Measurements from ENCODE around the gene PAK1.

The PAK1 gene

DNA sequence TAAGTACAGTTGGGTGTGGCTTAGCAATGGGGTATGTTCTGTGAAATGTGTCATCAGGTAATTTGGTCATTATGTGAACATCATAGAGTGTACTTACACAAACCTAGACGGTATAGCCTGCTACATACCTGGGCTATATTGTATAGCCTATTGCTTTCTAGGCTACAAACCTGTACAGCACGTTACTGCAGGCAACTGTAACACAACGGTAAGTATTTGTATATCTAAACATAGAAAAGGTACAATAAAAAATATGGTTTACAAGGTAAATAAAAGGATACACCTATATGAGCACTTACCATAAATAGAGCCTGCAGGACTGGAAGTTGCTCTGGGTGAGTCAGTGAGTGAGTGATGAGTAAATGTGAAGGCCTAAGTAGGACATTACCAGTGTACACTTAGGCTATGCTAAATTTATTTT is 99.3 kb downstream of the PAK1 start:
- TF ChIP-seq CTCF (IDR thresholded peaks at IDR 0.05; ENCODE audit: low read depth, low read length, missing control alignments), result no peak
- DNase-seq (ENCODE audit: extremely low read depth, low read depth), result no peak
- no peak overlapping the region for H3K4me3 ChIP-seq (replicated peaks; ENCODE audit: low read depth, low read length)

DNA sequence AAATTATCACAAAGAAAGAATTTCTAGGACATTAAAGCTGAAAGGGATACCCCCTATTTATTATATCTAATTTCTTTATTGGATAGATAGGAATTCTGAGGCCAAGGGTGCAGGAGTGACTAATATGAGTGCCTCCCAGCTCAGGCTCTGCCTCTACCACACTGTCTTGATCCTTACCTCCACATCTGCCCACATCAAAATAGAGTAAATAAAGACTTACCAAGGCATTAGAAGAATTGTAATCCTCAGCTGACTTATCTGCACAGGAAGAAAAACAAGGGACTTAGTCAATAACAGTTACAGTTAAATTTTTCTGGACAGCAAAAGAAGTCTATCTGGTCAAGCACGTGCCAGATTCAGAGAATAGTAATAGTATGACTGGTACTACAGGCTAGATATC is 99.8 kb downstream of the PAK1 start:
- no peak for DNase-seq (ENCODE audit: extremely low read depth, low read depth)
- H3K4me3 ChIP-seq (replicated peaks; ENCODE audit: low read depth, low read length), result no peak overlapping the region
- TF ChIP-seq CTCF (IDR thresholded peaks at IDR 0.05; ENCODE audit: low read depth, low read length, missing control alignments), result no peak

DNA sequence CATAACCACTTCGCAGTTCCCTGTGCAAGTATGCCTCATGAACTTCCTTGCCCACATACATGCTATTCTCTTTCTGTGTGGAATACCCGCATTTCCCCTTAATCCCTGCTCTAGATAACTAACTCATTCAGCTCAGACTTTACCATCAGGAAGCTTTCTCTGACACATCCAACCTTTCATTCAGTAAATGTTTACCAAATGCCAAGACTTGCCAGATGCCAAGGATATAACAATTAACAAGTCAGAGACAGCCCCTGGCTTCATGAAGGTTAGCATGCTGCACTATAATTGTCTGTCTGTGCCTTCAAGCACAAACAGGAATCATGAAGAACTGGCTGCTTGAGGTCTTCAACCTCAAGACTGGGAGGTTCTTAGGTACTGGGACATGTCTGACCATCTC is 101.2 kb downstream of the PAK1 start:
- no peak for TF ChIP-seq CTCF (IDR thresholded peaks at IDR 0.05; ENCODE audit: low read depth, low read length, missing control alignments)
- DNase-seq (ENCODE audit: extremely low read depth, low read depth), result no peak
- no peak overlapping the region for H3K4me3 ChIP-seq (replicated peaks; ENCODE audit: low read depth, low read length)

DNA sequence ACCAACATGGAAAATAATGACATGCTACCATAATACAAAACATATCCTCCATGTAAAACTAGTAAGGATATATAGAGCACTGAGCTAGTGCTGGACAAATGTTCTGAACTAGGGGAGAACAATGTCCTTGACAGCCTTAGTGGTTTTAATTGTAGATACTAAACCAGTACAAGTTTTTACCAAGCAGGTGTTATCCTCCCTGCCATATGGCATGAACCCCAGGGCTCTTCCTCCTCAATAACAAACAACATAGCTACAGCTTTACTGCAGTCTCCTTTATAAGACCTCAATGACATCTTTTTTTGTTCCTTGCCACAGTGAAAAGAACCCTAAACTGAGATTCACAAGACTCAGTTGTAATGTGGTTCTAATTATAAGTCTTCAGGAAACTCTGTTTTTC is 102.2 kb downstream of the PAK1 start:
- no peak for DNase-seq (ENCODE audit: extremely low read depth, low read depth)
- H3K4me3 ChIP-seq (replicated peaks; ENCODE audit: low read depth, low read length), result no peak overlapping the region
- no peak for TF ChIP-seq CTCF (IDR thresholded peaks at IDR 0.05; ENCODE audit: low read depth, low read length, missing control alignments)

DNA sequence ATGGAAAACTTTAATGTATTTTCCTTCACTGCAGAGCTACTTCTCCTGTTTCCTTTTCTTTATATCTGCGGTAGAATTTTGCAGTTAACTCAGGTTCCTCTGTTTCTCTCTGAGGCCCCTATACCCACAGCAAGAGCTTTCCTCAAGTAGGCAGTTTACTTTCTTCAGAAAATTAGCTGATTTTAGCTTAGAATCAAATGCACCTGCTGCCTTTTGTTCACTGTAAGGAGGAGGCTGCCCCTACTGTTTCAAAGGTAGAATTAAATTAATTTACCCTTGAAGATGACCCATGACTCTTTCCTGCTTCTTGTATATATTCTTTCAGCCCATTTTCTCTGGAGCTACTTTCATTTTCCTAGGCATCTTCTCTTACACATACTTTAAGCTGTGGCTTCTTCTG is 103.7 kb downstream of the PAK1 start:
- TF ChIP-seq CTCF (IDR thresholded peaks at IDR 0.05; ENCODE audit: low read depth, low read length, missing control alignments), result no peak
- no peak for DNase-seq (ENCODE audit: extremely low read depth, low read depth)
- no peak overlapping the region for H3K4me3 ChIP-seq (replicated peaks; ENCODE audit: low read depth, low read length)

DNA sequence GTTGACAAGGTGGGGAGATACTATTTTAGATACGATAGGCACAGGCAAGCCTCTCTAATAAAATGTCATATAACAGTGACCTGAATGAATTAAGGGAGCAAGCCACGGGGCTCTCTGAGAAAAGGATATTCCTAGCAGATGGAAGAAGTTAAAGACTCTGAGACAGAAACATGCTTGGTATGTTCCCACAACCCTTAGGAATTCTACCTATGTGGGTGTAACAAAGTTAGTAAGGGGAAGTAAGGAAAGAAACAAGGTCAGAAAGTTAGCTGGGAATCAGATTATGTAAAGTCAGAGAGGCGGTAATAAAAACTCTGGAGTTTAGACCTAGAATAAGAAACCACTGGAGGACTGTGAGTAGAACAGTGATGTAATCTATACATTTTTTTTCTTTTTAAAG is 112.7 kb downstream of the PAK1 start:
- no peak overlapping the region for H3K4me3 ChIP-seq (replicated peaks; ENCODE audit: low read depth, low read length)
- no peak for TF ChIP-seq CTCF (IDR thresholded peaks at IDR 0.05; ENCODE audit: low read depth, low read length, missing control alignments)
- no peak for DNase-seq (ENCODE audit: extremely low read depth, low read depth)

DNA sequence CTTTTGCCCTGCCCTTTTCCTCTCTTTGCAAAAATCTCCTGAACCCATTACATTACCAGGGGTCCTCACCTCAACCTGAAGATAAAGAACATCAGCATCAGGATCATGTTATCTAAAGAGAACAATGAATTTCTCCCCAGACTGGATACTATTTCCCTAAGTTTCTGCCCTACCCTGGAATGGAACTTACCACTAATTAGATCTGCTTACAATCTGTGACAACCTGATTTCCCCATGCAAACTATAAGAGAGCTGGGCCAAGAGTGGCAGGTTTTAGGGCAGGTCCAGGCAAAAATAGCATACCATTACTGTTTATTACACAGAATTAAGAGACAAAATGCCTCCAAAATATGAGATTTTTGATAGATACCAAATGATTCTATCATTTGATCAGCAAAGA is 114.4 kb downstream of the PAK1 start:
- no peak for DNase-seq (ENCODE audit: extremely low read depth, low read depth)
- no peak for TF ChIP-seq CTCF (IDR thresholded peaks at IDR 0.05; ENCODE audit: low read depth, low read length, missing control alignments)
- no peak overlapping the region for H3K4me3 ChIP-seq (replicated peaks; ENCODE audit: low read depth, low read length)
